Endothelial cell of umbilical vein (primary cell): ENCODE results near the gene POFUT2. TPM values are rescaled to one million over a fixed set of nuclear protein-coding genes. Genes with fewer than 3 reads are reported as not detected.

ENCODE experiments used
- BruUV-seq: library from RNA; stranded (reverse); fragments of 400-500 nt; replicated peaks from 2 replicates; lab custom pipeline; 2021; lab: Mats Ljungman, UMichigan
- CTCF ChIA-PET: fragments of 300-600, 350-600 bp; sonication (Branson Sonifier 250); formaldehyde crosslinking; loops from one replicate; lab custom pipeline; 2021; ENCODE audit warnings: antibody characterized with exemption, inconsistent platforms; lab: Charles Lee
- POLR2A ChIA-PET: fragments of 300-600, 350-600 bp; sonication (Branson Sonifier 250); formaldehyde crosslinking; loops from one replicate; lab custom pipeline; 2021; ENCODE audit warnings: antibody characterized with exemption, inconsistent platforms; lab: Charles Lee
- DNase-seq: peaks from one replicate; pipeline ENCODE4 v3.0.0-alpha.2; 2011; ENCODE audit warnings: low read depth, low spot score
- FAIRE-seq: peaks from 2 replicates; lab custom pipeline; 2011; peaks lifted over from hg19 to GRCh38; lab: Jason Lieb, UNC
- H2AFZ ChIP-seq: 2 replicates; pipeline ENCODE4 v1.6.0; 2012; ENCODE audit warnings: low read depth, low read length, control low read depth, inconsistent platforms
- H3K27ac ChIP-seq: 2 replicates; pipeline ENCODE4 v1.5.1; 2011; ENCODE audit warnings: low read depth, mild to moderate bottlenecking, control low read depth, low read length, moderate library complexity; ENCODE audit not compliant: insufficient read depth
- H3K27me3 ChIP-seq, 2 experiments: 2 replicates each; pipeline versions ENCODE4 v1.6.0 to v1.6.1; 2011; ENCODE audit warnings: low read length in 2 of 2, mixed read lengths in 1 of 2; ENCODE audit not compliant: control insufficient read depth in 2 of 2, insufficient read depth in 2 of 2
- H3K36me3 ChIP-seq, 2 experiments: 2 replicates in 1 of 2; 3 replicates in 1 of 2; pipeline ENCODE4 v1.5.1; 2011; ENCODE audit warnings: low read length in 2 of 2, mild to moderate bottlenecking in 1 of 2, moderate library complexity in 1 of 2; ENCODE audit not compliant: control insufficient read depth in 2 of 2, insufficient read depth in 2 of 2; ENCODE audit errors: extremely low read depth in 1 of 2
- H3K4me1 ChIP-seq: 3 replicates; pipeline ENCODE4 v1.5.1; 2011; ENCODE audit warnings: mild to moderate bottlenecking, low read length; ENCODE audit not compliant: control insufficient read depth, insufficient read depth; ENCODE audit errors: extremely low read depth
- H3K4me2 ChIP-seq: 2 replicates; pipeline ENCODE4 v1.6.1; 2011; ENCODE audit warnings: low read length, control low read depth, mixed read lengths; ENCODE audit not compliant: insufficient read depth
- H3K4me3 ChIP-seq, 3 experiments: fragments of 200-600 bp in 1 of 3; sonication (generic), shearing (Covaris generic) in 1 of 3; replicated peaks in 1 of 3; 2 replicates each; pipeline ENCODE4 v1.5.1; 2011 to 2016; ENCODE audit warnings: control low read depth in 3 of 3, low read length in 3 of 3, mild to moderate bottlenecking in 2 of 3, inconsistent platforms in 1 of 3, low read depth in 1 of 3, moderate library complexity in 1 of 3; ENCODE audit not compliant: insufficient read depth in 1 of 3
- H3K79me2 ChIP-seq: 2 replicates; pipeline ENCODE4 v1.6.0; 2012; ENCODE audit warnings: low read length, inconsistent platforms; ENCODE audit not compliant: control insufficient read depth, insufficient read depth
- H3K9ac ChIP-seq: replicated peaks from 2 replicates; pipeline ENCODE3; 2011; ENCODE audit warnings: low read length, control low read depth; ENCODE audit not compliant: insufficient read depth; ENCODE audit errors: extremely low read depth
- H3K9me1 ChIP-seq: replicated peaks from 3 replicates; pipeline ENCODE4 v1.6.0; 2011; ENCODE audit warnings: mild to moderate bottlenecking, low read length; ENCODE audit not compliant: control insufficient read depth, insufficient read depth; ENCODE audit errors: extremely low read depth
- H3K9me3 ChIP-seq: replicated peaks from 2 replicates; pipeline ENCODE4 v1.5.1; 2012; ENCODE audit warnings: low read length, inconsistent platforms; ENCODE audit not compliant: control insufficient read depth, insufficient read depth
- H4K20me1 ChIP-seq: replicated peaks from 2 replicates; pipeline ENCODE3; 2011; ENCODE audit warnings: mild to moderate bottlenecking, low read length; ENCODE audit not compliant: control insufficient read depth, insufficient read depth; ENCODE audit errors: extremely low read depth
- EZH2 ChIP-seq: IDR thresholded peaks from 2 replicates; pipeline ENCODE4 v1.6.1; 2012; ENCODE audit warnings: borderline replicate concordance, low read depth, mild to moderate bottlenecking, moderate library complexity, low read length, inconsistent platforms; ENCODE audit not compliant: severe bottlenecking
- FOS ChIP-seq: IDR thresholded peaks from 2 replicates; pipeline ENCODE4 v1.6.1; 2011; ENCODE audit warnings: mild to moderate bottlenecking, low read length, moderate library complexity, borderline replicate concordance; ENCODE audit not compliant: insufficient read depth
- GATA2 ChIP-seq: IDR thresholded peaks from 2 replicates; pipeline ENCODE4 v1.7.0; 2011; ENCODE audit warnings: low read depth, mild to moderate bottlenecking, moderate library complexity, mixed read lengths, low read length; ENCODE audit not compliant: insufficient read length, insufficient read depth
- JUN ChIP-seq: IDR thresholded peaks from 2 replicates; pipeline ENCODE4 v1.6.1; 2011; ENCODE audit warnings: borderline replicate concordance, low read depth; ENCODE audit not compliant: insufficient read length, insufficient read depth
- MYC ChIP-seq: IDR thresholded peaks from one replicate; pipeline ENCODE4 v1.6.1; 2011; ENCODE audit warnings: mild to moderate bottlenecking, low read depth, low read length
- POLR2A ChIP-seq: IDR thresholded peaks from 2 replicates; pipeline ENCODE4 v1.6.1; 2012; ENCODE audit warnings: low read depth, mild to moderate bottlenecking, control low read depth, low read length
- POLR2AphosphoS5 ChIP-seq: IDR thresholded peaks from 2 replicates; pipeline ENCODE4 v1.6.1; 2012; ENCODE audit warnings: low read depth, mild to moderate bottlenecking, control low read depth, low read length, moderate library complexity; ENCODE audit not compliant: insufficient read depth
- dilution Hi-C: fragments of 300-500 bp; cut with MboI; formaldehyde crosslinking; loops from one replicate; pipeline ENCODE4 v1.15.0; 2019; ENCODE audit warnings: low sequenced_read_pairs; ENCODE audit not compliant: extremely low pct_ligation_motif_present
- intact Hi-C: fragments of 100-400 bp; cut with micrococcal nuclease; formaldehyde crosslinking; loops from one replicate; pipeline ENCODE4 v1.10.0; 2022
- polyA plus RNA-seq, 4 experiments: library from polyadenylated mRNA; depleted of rRNA in 3 of 4; stranded (reverse) in 3 of 4; unstranded in 1 of 4; fragments of >200 nt; gene quantifications; 2 replicates each; pipeline versions ENCODE4 v1.2.1 to v1.2.3, GENCODE V29; 2011 to 2012; ENCODE audit warnings: missing spikeins in 1 of 4
- total RNA-seq: library from RNA; stranded (reverse); gene quantifications from 2 replicates; pipeline ENCODE4 v1.2.3, GENCODE V29; 2021
- TF ChIP-seq, protein P1 (sequence below), 2 donors: IDR thresholded peaks; 1 replicate in 1 of 2; 2 replicates in 1 of 2; pipeline ENCODE4 v1.5.1; 2011; ENCODE audit warnings: low read length in 2 of 2, mild to moderate bottlenecking in 2 of 2, moderate library complexity in 2 of 2, control low read depth in 1 of 2, inconsistent platforms in 1 of 2, low read depth in 1 of 2; ENCODE audit not compliant: insufficient read depth in 1 of 2; ENCODE audit errors: extremely low read depth in 1 of 2
- TF ChIP-seq, protein P2 (sequence below): IDR thresholded peaks from 2 replicates; pipeline ENCODE4 v1.6.1; 2011; ENCODE audit not compliant: insufficient read depth, insufficient read length

Gene POFUT2
- total and polyA plus RNA-seq, 2 donors (not counting 3 experiments of a cell fraction or from before 2014, with no cell fraction given): 30.7 to 47.5 TPM

DNA sequence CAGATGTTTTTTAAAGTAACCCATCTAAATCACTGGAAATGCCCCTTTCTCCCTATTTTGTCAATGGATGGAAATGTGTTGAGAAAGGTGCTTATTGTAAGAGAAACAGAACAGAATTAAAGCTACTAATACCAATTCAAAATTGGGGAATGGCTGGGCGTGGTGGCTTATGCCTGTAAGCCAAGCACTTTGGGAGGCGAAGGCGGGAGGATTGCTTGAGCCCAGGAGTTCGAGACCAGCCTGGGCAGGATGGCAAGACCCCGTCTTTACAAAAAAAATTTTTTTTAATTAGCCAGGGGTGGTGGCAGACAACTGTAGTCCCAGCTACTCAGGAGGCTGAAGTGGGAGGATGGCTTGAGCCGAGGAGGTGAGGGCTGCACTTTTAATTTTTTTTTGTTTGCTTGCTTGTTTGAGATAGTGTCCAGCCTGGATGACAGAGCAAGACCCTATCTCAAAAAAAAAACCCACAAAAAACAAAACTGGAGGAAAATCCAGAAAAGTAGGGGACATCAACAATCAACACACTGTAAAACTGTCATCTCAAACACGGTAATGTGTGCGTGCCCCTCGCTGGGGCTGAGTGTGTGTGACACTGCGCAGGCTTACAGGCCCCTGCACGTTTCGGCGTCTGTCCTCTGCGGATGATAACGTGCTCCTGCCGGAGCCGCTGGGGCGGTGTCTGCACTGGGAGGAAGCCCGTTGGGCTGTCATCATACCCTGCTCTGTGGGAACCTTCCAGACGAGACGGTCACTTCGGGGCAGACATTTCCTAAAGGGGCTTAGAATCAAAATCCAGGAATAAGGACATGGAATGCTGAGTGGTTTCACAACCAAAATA is 11.6 kb upstream of the POFUT2 start:
- H2AFZ ChIP-seq: no peak overlapping the region
- H3K36me3 ChIP-seq: no peaks in the 10 kb centered on the region
- no peak overlapping the region for H3K27ac ChIP-seq
- H3K27me3 ChIP-seq: no peaks in the 10 kb centered on the region
- H3K9ac ChIP-seq: no peak overlapping the region
- H3K4me3 ChIP-seq: no peak overlapping the region
- DNase-seq: no peak
- dilution Hi-C loops: no loop called here
- POLR2A ChIA-PET: no interaction called here
- FAIRE-seq: no peak
- H3K9me3 ChIP-seq: no peaks in the 10 kb centered on the region
- no peaks in the 10 kb centered on the region for H4K20me1 ChIP-seq
- H3K4me2 ChIP-seq: no peak overlapping the region
- H3K79me2 ChIP-seq: peaks cover 9% of the 10 kb centered on the region
- H3K9me1 ChIP-seq: no peaks in the 10 kb centered on the region
- BruUV-seq: no TSS peak
- no peak for TF ChIP-seq POLR2AphosphoS5
- TF ChIP-seq, protein P1, sequence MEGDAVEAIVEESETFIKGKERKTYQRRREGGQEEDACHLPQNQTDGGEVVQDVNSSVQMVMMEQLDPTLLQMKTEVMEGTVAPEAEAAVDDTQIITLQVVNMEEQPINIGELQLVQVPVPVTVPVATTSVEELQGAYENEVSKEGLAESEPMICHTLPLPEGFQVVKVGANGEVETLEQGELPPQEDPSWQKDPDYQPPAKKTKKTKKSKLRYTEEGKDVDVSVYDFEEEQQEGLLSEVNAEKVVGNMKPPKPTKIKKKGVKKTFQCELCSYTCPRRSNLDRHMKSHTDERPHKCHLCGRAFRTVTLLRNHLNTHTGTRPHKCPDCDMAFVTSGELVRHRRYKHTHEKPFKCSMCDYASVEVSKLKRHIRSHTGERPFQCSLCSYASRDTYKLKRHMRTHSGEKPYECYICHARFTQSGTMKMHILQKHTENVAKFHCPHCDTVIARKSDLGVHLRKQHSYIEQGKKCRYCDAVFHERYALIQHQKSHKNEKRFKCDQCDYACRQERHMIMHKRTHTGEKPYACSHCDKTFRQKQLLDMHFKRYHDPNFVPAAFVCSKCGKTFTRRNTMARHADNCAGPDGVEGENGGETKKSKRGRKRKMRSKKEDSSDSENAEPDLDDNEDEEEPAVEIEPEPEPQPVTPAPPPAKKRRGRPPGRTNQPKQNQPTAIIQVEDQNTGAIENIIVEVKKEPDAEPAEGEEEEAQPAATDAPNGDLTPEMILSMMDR (IDR thresholded peaks at IDR 0.05; ENCODE audit: extremely low read depth in 1 of 2, insufficient read depth in 1 of 2, low read depth in 1 of 2, low read length in 2 of 2): no peak
- TF ChIP-seq JUN: no peak
- no peak for TF ChIP-seq POLR2A
- no peak for TF ChIP-seq FOS
- TF ChIP-seq GATA2: no peak
- no peak for TF ChIP-seq MYC
- TF ChIP-seq, protein P2, sequence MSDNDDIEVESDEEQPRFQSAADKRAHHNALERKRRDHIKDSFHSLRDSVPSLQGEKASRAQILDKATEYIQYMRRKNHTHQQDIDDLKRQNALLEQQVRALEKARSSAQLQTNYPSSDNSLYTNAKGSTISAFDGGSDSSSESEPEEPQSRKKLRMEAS: no peak
- no peak for TF ChIP-seq EZH2
- CTCF ChIA-PET: interaction anchor here (0.8 to 4.2 kb wide), 2 partner anchors 10 to 159 kb away, joined by 3 to 20 read pairs; no protein-coding TSS in a partner anchor
- intact Hi-C loops: no loop called here
- peaks cover 20% of the 10 kb centered on the region for H3K4me1 ChIP-seq
